Smooth muscle cell (in vitro differentiated cells): Measurements from ENCODE around the gene SLIT2. TPM values are rescaled to one million over a fixed set of nuclear protein-coding genes. Genes with fewer than 3 reads are reported as not detected.

Experiments
- DNase-seq: peaks from one replicate; lab custom pipeline; 2025; ENCODE audit not compliant: unreplicated experiment; lab: John Stamatoyannopoulos, UW
- H2AFZ ChIP-seq: fragments of 200-600 bp; sonication (generic); 2 replicates; pipeline ENCODE4 v1.6.0; 2016; ENCODE audit warnings: antibody characterized with exemption, low read depth, mild to moderate bottlenecking
- H3F3A ChIP-seq: fragments of 200-600 bp; sonication (generic); 2 replicates; pipeline ENCODE4 v1.6.0; 2017; ENCODE audit warnings: antibody characterized with exemption, low read depth
- H3K27ac ChIP-seq: fragments of 200-600 bp; sonication (generic); 2 replicates; pipeline ENCODE4 v1.5.1; 2016; ENCODE audit warnings: low read depth, mild to moderate bottlenecking
- H3K27me3 ChIP-seq: fragments of 200-600 bp; sonication (generic); 2 replicates; pipeline ENCODE4 v1.6.1; 2016; ENCODE audit warnings: low read depth, mild to moderate bottlenecking
- H3K36me3 ChIP-seq: fragments of 200-600 bp; sonication (generic); 2 replicates; pipeline ENCODE4 v1.5.1; 2016; ENCODE audit warnings: low read depth
- H3K4me1 ChIP-seq: fragments of 200-600 bp; sonication (generic); 2 replicates; pipeline ENCODE4 v1.5.1; 2016; ENCODE audit warnings: low read depth
- H3K4me2 ChIP-seq: fragments of 200-600 bp; sonication (generic); 2 replicates; pipeline ENCODE4 v1.6.0; 2016; ENCODE audit warnings: mild to moderate bottlenecking
- H3K4me3 ChIP-seq: fragments of 200-600 bp; sonication (generic); 2 replicates; pipeline ENCODE4 v1.5.1; 2016; ENCODE audit warnings: mild to moderate bottlenecking
- H3K79me2 ChIP-seq: fragments of 200-600 bp; sonication (generic); 2 replicates; pipeline ENCODE4 v1.6.0; 2016; ENCODE audit warnings: low read depth, mild to moderate bottlenecking
- H3K9ac ChIP-seq: fragments of 200-600 bp; sonication (generic); 2 replicates; pipeline ENCODE4 v1.6.0; 2016; ENCODE audit warnings: low read depth
- H3K9me3 ChIP-seq: fragments of 200-600 bp; sonication (generic); replicated peaks from 2 replicates; pipeline ENCODE4 v1.5.1; 2016; ENCODE audit warnings: low read depth
- H4K20me1 ChIP-seq: fragments of 200-600 bp; sonication (generic); 2 replicates; pipeline ENCODE4 v1.6.0; 2016; ENCODE audit warnings: low read depth
- CTCF ChIP-seq: fragments of 200-600 bp; sonication (generic); IDR thresholded peaks from 2 replicates; pipeline ENCODE4 v1.5.1; 2017; ENCODE audit warnings: borderline replicate concordance, mild to moderate bottlenecking, antibody characterized with exemption; ENCODE audit not compliant: insufficient read depth, poor library complexity, severe bottlenecking
- WGBS: methylation state at CpG from one replicate; pipeline ENCODE4 v1.1.7; 2016; ENCODE audit warnings: low lambda C conversion rate; 5-methylcytosine and 5-hydroxymethylcytosine counted together
- polyA plus RNA-seq: library from polyadenylated mRNA; unstranded; fragments of >200 nt; fragmentation: Nextera tagmentation; extraction: Ambion mirVana; gene quantifications from 2 replicates; pipeline ENCODE4 v1.2.1, GENCODE V29; 2016
- total RNA-seq: library from RNA; depleted of rRNA; stranded (reverse); fragments of >200 nt; gene quantifications from 2 replicates; pipeline ENCODE4 v1.2.3, GENCODE V29; 2014

The SLIT2 gene
- total and polyA plus RNA-seq, 2 experiments from 2014 or later: 29.4 to 37.2 TPM

- Histone ChIP-seq H3K4me3 (peak overlapping the region; percentile 73), H3K4me1 (peaks cover 13% of the 10 kb centered on the region), H3K27me3 (peaks cover 23% of the 10 kb centered on the region), H3K27ac (no peak overlapping the region), H3F3A (no peaks in the 10 kb centered on the region), H3K79me2 (peaks cover 26% of the 10 kb centered on the region), H3K4me2 (peak overlapping the region; percentile 96), H3K9ac (no peak overlapping the region), H3K36me3 (no peaks in the 10 kb centered on the region), H3K9me3 (no peaks in the 10 kb centered on the region), H2AFZ (no peak overlapping the region), H4K20me1 (peaks cover 67% of the 10 kb centered on the region)
- TF ChIP-seq CTCF: no peak
- WGBS: 44% methylated on average over 2 of the region's 2 CpGs
- DNase-seq: no peak
Observed at GRCh38 chr4:20256381-20256881, 4.7 kb downstream of the SLIT2 start.

DNA sequence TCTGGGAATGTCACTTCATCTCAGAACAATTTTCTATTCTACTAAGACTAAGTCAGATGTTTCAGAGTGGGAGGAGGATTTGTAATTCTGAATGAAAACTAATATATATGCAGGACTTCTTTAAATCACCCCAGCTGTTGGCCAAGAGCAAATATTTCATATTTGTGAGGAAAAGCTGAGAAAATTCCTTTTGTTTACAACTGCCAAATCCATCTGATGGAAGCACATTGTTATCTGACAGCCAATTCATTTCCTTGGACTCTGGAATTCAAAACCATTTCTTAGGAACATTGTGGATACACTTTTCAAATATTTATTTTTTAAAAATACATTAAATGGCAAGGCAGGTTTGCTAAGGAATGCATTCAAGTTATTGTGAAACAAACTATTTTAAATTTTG, 8.0 kb downstream of the SLIT2 start:
- Histone ChIP-seq H2AFZ (no peak overlapping the region), H3K4me1 (peaks cover 4% of the 10 kb centered on the region), H3K9ac (no peak overlapping the region), H3K27me3 (peaks cover 7% of the 10 kb centered on the region), H3K4me2 (no peak overlapping the region), H3F3A (no peaks in the 10 kb centered on the region), H4K20me1 (peaks cover 41% of the 10 kb centered on the region), H3K27ac (no peak overlapping the region), H3K4me3 (no peak overlapping the region), H3K9me3 (no peaks in the 10 kb centered on the region), H3K36me3 (no peaks in the 10 kb centered on the region), H3K79me2 (peaks cover 4% of the 10 kb centered on the region)
- no peak for DNase-seq
- TF ChIP-seq CTCF: no peak

DNA sequence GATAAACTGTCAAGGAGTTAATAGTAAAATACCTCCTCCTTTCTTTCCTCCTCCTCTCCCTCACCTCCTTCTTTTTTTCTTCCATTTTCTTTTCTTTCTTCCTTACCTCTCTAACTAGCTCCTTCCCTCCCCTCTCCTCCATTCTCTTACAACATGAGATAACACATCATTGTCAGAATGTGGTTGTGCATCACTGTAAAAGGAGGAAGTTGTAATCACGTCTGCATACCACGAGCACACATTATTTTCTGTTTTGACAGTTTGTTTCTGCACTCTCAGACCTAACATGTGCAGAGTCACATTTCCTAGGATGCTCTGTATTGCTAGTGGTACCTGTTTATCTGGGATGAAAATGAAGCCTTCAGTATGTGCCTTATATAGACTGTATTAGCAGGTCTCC, 9.1 kb downstream of the SLIT2 start:
- H3K79me2 ChIP-seq: no peaks in the 10 kb centered on the region
- H3K36me3 ChIP-seq: no peaks in the 10 kb centered on the region
- no peak for DNase-seq
- H3K27me3 ChIP-seq: no peaks in the 10 kb centered on the region
- peaks cover 30% of the 10 kb centered on the region for H4K20me1 ChIP-seq
- 88% methylated on average over 2 of the region's 2 CpGs for WGBS
- TF ChIP-seq CTCF: no peak
- no peaks in the 10 kb centered on the region for H3K9me3 ChIP-seq
- peaks cover 2% of the 10 kb centered on the region for H3K4me1 ChIP-seq
- H3K9ac ChIP-seq: no peak overlapping the region
- H3K4me3 ChIP-seq: no peak overlapping the region
- H2AFZ ChIP-seq: no peak overlapping the region
- no peak overlapping the region for H3K4me2 ChIP-seq
- no peak overlapping the region for H3K27ac ChIP-seq
- H3F3A ChIP-seq: no peaks in the 10 kb centered on the region

GRCh38 chr4:20262221-20262620, 10.5 kb downstream of the SLIT2 start:
- H3F3A ChIP-seq: no peaks in the 10 kb centered on the region
- no peak overlapping the region for H3K4me3 ChIP-seq
- DNase-seq: no peak
- no peaks in the 10 kb centered on the region for H3K4me1 ChIP-seq
- no peak overlapping the region for H2AFZ ChIP-seq
- H3K4me2 ChIP-seq: no peak overlapping the region
- H3K9me3 ChIP-seq: no peaks in the 10 kb centered on the region
- TF ChIP-seq CTCF: no peak
- no peak overlapping the region for H3K9ac ChIP-seq
- H4K20me1 ChIP-seq: peaks cover 16% of the 10 kb centered on the region
- no peaks in the 10 kb centered on the region for H3K27me3 ChIP-seq
- no peaks in the 10 kb centered on the region for H3K79me2 ChIP-seq
- H3K27ac ChIP-seq: no peak overlapping the region
- no peaks in the 10 kb centered on the region for H3K36me3 ChIP-seq
- WGBS: 47% methylated on average over 2 of the region's 2 CpGs
